Fibroblast of villous mesenchyme (primary cell): ENCODE results near the gene SDE2. TPM values are rescaled to one million over a fixed set of nuclear protein-coding genes. Genes with fewer than 3 reads are reported as not detected.
"Not testable (repeated sequence)": the region's sequence is repeated elsewhere in the genome, so short reads cannot be mapped to it uniquely, and the experiment has no call there.

ENCODE experiments used
- DNase-seq: peaks from one replicate; pipeline ENCODE4 v3.0.0-alpha.2; 2010; ENCODE audit warnings: low read depth
- H3K4me3 ChIP-seq: 2 replicates; pipeline ENCODE4 v1.5.1; 2011; ENCODE audit warnings: low read depth, mild to moderate bottlenecking, low read length
- total RNA-seq: library from RNA; depleted of rRNA; stranded (reverse); fragments of >200 nt; gene quantifications from 2 replicates; pipeline ENCODE4 v1.2.3, GENCODE V29; 2012
- TF ChIP-seq, protein P1 (sequence below): IDR thresholded peaks from 2 replicates; pipeline ENCODE4 v1.5.1; 2012; ENCODE audit warnings: low read depth, mild to moderate bottlenecking, low read length; ENCODE audit not compliant: insufficient read depth

The SDE2 gene
- total RNA-seq, 1 donor: 31.5 TPM

DNA sequence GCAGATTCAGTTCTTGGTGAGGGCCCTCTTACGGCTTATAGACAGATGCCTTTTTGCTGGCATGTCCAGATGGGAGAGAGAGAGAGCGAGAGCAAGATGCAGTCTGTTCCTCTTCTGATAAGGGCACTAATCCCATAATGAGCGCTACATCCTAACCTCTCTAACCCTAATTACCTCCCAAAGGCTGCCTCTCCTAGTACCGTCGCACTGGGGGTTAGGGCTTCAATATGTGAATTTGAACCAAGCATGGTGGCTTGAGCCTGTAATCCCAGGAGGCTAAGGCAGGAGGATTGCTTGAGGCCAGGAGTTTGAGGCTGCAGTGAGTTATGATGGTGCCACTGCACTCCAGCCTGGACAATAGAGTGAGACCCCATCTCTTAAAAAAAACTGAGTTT lies 10.5 kb upstream of the SDE2 start:
- H3K4me3 ChIP-seq: no peak overlapping the region
- no peak for DNase-seq
- TF ChIP-seq, protein P1, sequence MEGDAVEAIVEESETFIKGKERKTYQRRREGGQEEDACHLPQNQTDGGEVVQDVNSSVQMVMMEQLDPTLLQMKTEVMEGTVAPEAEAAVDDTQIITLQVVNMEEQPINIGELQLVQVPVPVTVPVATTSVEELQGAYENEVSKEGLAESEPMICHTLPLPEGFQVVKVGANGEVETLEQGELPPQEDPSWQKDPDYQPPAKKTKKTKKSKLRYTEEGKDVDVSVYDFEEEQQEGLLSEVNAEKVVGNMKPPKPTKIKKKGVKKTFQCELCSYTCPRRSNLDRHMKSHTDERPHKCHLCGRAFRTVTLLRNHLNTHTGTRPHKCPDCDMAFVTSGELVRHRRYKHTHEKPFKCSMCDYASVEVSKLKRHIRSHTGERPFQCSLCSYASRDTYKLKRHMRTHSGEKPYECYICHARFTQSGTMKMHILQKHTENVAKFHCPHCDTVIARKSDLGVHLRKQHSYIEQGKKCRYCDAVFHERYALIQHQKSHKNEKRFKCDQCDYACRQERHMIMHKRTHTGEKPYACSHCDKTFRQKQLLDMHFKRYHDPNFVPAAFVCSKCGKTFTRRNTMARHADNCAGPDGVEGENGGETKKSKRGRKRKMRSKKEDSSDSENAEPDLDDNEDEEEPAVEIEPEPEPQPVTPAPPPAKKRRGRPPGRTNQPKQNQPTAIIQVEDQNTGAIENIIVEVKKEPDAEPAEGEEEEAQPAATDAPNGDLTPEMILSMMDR: no peak

DNA sequence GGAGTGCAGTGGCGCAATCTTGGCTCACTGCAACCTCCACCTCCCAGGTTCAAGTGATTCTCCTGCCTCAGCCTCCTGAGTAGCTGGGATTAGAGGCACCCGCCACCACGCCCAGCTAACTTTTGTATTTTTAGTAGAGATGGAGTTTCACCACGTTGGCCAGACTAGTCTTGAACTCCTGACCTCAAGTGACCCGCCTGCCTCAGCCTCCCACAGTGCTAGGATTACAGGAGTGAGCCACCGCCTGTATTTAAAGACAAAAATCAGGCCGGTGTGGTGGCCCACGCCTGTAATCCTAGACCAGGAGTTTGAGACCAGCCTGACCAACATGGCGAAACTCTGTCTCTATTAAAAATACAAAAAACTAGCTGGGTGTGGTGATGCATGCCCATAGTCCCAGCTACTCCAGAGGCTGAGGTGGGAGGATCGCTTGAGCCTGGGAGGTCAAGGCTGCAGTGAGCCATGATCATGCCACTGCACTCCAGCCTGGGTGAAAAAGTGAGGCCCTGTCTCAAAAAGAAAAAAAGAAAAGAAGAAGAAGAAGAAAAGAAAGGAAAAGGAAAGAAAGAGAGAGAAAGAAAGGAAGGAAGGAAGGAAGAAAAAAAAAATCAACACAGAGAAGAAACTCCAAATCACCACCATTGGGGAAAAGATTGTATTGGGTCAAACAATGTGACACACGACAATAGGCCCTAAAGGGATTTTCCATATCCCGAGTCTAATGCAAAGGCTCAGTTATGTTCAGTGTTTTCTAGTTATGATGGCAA lies 8.2 kb upstream of the SDE2 start:
- DNase-seq, H3K4me3 ChIP-seq: not testable (repeated sequence)

DNA sequence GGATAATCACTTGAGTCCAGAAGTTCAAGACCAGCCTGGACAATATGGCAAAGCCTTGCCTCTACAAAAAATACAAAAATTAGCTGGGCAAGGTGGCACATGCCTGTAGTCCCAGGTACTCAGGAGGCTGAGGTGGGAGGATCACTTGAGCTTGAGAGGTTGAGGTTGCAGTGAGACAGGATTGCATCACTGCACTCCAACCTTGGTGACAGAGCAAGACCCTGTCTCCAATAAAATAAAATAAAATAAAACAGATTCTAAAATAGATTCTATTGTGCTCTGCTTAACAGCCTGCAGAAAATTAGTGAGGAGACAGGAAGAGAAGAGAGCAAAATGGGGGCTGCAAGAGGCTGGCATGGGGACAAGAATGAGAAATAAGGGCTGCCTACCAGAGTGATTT lies 7.5 kb upstream of the SDE2 start:
- TF ChIP-seq, protein P1: no peak
- no peak overlapping the region for H3K4me3 ChIP-seq
- no peak for DNase-seq

DNA sequence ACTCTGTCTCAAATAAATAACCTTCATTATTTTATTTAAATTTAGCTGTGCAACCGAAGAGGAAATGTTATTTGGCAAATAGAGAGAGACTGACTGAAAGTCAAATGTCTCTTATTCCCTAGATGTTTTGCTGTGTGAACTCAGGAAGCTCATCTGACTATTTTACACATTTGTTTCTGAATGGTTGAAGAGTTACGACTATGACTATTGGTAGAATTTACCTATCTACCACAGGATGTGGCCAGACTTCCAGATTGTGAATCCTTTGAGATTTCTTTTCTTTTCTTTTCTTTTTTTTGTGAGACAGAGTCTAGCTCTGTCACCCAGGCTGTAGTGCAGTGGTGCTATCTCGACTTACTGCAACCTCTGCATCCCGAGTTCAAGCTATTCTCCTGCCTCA lies 5.3 kb upstream of the SDE2 start:
- TF ChIP-seq, protein P1: no peak
- DNase-seq: no peak

DNA sequence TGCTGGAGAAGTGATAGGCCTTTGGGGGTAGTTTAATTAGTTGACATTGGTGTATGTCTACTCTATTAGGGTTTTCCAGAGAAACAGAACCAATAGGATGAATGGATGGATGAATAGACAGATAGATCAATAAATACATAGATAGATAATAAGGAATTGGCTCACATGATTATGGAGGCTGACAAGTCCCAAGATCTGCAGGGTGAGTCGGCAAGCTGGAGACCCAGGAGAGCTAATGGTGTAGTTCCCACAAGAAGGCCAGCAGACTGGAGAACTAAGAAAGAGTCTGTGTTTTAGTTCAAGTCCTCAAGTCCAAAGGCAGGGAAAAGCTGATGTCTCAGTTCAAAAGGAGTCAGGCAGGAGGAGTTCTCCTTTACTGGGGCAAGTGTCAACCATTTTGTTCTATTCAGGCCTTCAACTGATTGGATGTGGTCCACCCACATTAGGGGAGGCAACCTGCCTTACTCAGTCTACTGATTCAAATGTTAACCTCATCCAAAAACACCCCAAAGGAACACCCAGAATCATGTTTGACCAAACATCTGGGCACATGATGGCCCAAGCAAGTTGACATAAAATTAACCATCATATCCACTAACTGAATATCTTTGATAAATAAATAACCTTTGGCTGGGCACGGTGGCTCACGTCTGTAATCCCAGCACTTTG lies 4.5 kb upstream of the SDE2 start:
- DNase-seq: no peak
- TF ChIP-seq, protein P1: no peak
- no peak overlapping the region for H3K4me3 ChIP-seq

More for the DNA sequence above, 5.3 kb upstream of the SDE2 start:
- H3K4me3 ChIP-seq: no peak overlapping the region

DNA sequence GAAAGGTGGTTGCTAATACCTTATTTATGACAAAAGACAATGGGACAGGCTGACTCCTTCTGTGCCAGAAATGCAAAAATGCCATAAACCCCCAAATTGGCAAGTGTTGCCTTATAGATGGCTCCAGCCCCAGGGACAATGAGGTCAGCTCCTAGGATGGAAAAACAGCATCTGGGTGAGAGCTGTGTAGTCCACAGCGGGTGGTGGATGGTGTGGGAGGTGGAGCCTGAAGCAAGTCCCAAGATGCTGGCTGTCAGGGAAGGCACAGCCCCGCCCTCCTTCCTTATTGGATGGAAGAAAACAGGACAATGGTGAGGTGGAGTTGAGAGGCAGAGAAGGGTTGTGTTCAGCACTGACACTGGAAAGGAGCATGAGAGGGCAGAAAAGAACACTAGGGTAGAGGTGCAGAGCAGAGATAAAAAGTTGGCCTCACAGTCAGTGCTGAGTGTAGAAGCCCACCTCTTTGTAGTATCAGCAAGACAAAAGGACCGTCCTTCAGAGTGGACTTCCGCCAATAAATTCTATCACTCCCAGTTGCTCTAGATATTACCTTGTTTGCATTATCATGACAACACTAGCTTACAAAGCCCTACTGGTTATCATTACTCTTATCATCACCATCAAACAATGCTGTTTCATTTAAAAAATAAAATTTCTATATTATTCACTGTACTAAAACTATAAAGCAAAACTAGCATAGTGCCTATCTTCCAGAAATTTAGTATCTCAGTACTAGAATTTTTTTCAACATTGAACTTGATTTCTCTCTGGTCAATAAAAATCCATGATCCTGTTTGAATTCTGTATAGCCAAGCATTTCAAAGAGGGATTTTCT lies 3.7 kb upstream of the SDE2 start:
- no peak for DNase-seq
- TF ChIP-seq, protein P1: no peak
- H3K4me3 ChIP-seq: no peak overlapping the region

DNA sequence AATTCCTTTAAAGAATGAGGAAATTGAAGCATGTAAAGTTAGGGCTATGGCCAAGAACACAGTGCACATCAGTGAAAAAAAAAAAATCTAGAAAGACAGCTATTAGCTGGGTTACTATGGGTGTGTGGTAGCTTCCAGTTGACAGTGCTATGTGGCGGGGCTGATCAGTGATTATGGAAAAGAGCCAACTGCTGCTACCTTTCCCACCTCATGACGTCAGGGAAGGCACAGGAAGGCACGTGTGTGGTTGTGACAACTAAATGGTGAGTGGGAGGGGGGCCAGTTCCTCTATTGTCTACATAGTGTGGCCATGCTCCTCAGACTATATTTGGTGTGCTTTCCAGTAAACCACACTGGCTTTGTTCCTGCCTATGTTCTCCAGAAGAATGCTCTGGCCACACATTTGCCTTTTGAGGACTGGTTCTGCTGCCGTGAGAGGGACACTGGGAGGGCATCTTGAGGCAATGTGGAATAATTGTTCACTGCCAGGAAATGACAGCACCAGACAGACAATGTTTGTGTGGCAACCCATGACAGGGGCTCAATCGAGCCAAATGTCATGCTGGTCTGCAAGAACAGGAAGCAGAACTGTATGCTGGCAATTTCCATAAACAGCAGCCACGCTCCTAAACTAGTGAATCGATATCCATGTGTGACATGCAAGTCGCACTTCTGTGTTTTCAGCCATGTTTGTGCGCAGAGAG lies 3.0 kb upstream of the SDE2 start:
- TF ChIP-seq, protein P1: no peak
- no peak overlapping the region for H3K4me3 ChIP-seq
- no peak for DNase-seq
